ENCODE results near the gene GLT1D1.
A peak's percentile ranks its signal among the peaks of the same experiment; 100 is the strongest.
"Not testable (repeated sequence)": the region's sequence is repeated elsewhere in the genome, so short reads cannot be mapped to it uniquely, and the experiment has no call there.

GLT1D1 gene

GRCh38 chr12:128852885-128853599 lies at the start of gene GLT1D1:
Gene GLT1D1, plus strand, starts transcription at chr12:128853478. Its CDS starts 104 bp downstream, at chr12:128853582.
- DNase-seq (ENCODE audit: low spot score in 2 of 2) = no peak
- Mint-ChIP-seq H3K4me3 (peak within 1 kb of the TSS; percentile 36), H3K36me3 (no peaks in the 10 kb centered on the region), H3K27ac (no peak within 1 kb of the TSS), H3K9me3 (no peaks in the 10 kb centered on the region), H3K4me1 (no peaks in the 10 kb centered on the region)
- ATAC-seq = no peak

GRCh38 chr12:128803788-128804187 lies 49.5 kb upstream of the GLT1D1 start:
- Mint-ChIP-seq H3K36me3 (peaks cover 100% of the 10 kb centered on the region), H3K4me3 (no peak overlapping the region), H3K4me1 (peaks cover 41% of the 10 kb centered on the region), H3K9me3 (no peaks in the 10 kb centered on the region), H3K27ac (no peak overlapping the region)
- DNase-seq (ENCODE audit: low spot score in 2 of 2) (no peak), ATAC-seq (no peak)

GRCh38 chr12:128804762-128805161 lies 48.5 kb upstream of the GLT1D1 start:
- Mint-ChIP-seq H3K4me1 (peaks cover 42% of the 10 kb centered on the region), H3K4me3 (no peak overlapping the region), H3K27ac (no peak overlapping the region), H3K9me3 (no peaks in the 10 kb centered on the region), H3K36me3 (peaks cover 100% of the 10 kb centered on the region)
- no peak for DNase-seq (ENCODE audit: low spot score in 2 of 2)
- ATAC-seq = no peak

GRCh38 chr12:128805406-128805805 lies 47.9 kb upstream of the GLT1D1 start:
- not testable (repeated sequence) for ATAC-seq; H3K4me3 Mint-ChIP-seq; H3K27ac Mint-ChIP-seq; H3K9me3 Mint-ChIP-seq; DNase-seq (ENCODE audit: low spot score in 2 of 2)
- Mint-ChIP-seq H3K4me1 (peaks cover 45% of the 10 kb centered on the region), H3K36me3 (peaks cover 100% of the 10 kb centered on the region)

GRCh38 chr12:128806573-128806972 lies 46.7 kb upstream of the GLT1D1 start:
- H3K4me3 Mint-ChIP-seq = no peak overlapping the region

GRCh38 chr12:128807161-128807724 lies 46.0 kb upstream of the GLT1D1 start:
- H3K36me3 Mint-ChIP-seq = peaks cover 95% of the 10 kb centered on the region
- no peak for DNase-seq (ENCODE audit: low spot score in 2 of 2)
- H3K27ac Mint-ChIP-seq = peak overlapping the region; percentile 26
- no peak overlapping the region for H3K4me3 Mint-ChIP-seq
- no peak for ATAC-seq
- H3K9me3 Mint-ChIP-seq = no peaks in the 10 kb centered on the region
- peaks cover 51% of the 10 kb centered on the region for H3K4me1 Mint-ChIP-seq

More at GRCh38 chr12:128806573-128806972, 46.7 kb upstream of the GLT1D1 start:
- Mint-ChIP-seq H3K27ac (no peak overlapping the region), H3K9me3 (no peaks in the 10 kb centered on the region), H3K36me3 (peaks cover 95% of the 10 kb centered on the region), H3K4me1 (peaks cover 51% of the 10 kb centered on the region)
- ATAC-seq = no peak
- DNase-seq (ENCODE audit: low spot score in 2 of 2) = no peak

- DNase-seq (ENCODE audit: low spot score in 2 of 2) (no peak), ATAC-seq (no peak)
- H3K4me3 Mint-ChIP-seq = no peak overlapping the region
- peaks cover 95% of the 10 kb centered on the region for H3K36me3 Mint-ChIP-seq
- peak overlapping the region; percentile 40 for H3K27ac Mint-ChIP-seq
- peaks cover 51% of the 10 kb centered on the region for H3K4me1 Mint-ChIP-seq
- no peaks in the 10 kb centered on the region for H3K9me3 Mint-ChIP-seq
These were observed 44.6 kb upstream of the GLT1D1 start for GRCh38 chr12:128808651-128809050.

- peaks cover 60% of the 10 kb centered on the region for H3K4me1 Mint-ChIP-seq
These were observed 42.8 kb upstream of the GLT1D1 start for GRCh38 chr12:128810182-128811127.

GRCh38 chr12:128811806-128812205 lies 41.5 kb upstream of the GLT1D1 start:
- DNase-seq (ENCODE audit: low spot score in 2 of 2) (no peak), ATAC-seq (peak; percentile 34)
- H3K36me3 Mint-ChIP-seq = peaks cover 77% of the 10 kb centered on the region
- H3K4me1 Mint-ChIP-seq = peaks cover 61% of the 10 kb centered on the region
- H3K4me3 Mint-ChIP-seq = peak overlapping the region; percentile 80
- peak overlapping the region; percentile 95 for H3K27ac Mint-ChIP-seq
- no peaks in the 10 kb centered on the region for H3K9me3 Mint-ChIP-seq

More at GRCh38 chr12:128810182-128811127, 42.8 kb upstream of the GLT1D1 start:
- Mint-ChIP-seq H3K9me3 (no peaks in the 10 kb centered on the region), H3K27ac (peak overlapping the region; percentile 95), H3K36me3 (peaks cover 90% of the 10 kb centered on the region), H3K4me3 (peak overlapping the region; percentile 80)
- DNase-seq (ENCODE audit: low spot score in 2 of 2) (peak in 1 of 2 donors; percentile 74), ATAC-seq (peak; percentile 96)

GRCh38 chr12:128813392-128813791 lies 39.9 kb upstream of the GLT1D1 start:
- H3K4me1 Mint-ChIP-seq = peaks cover 76% of the 10 kb centered on the region
- DNase-seq (ENCODE audit: low spot score in 2 of 2) (no peak), ATAC-seq (no peak)
- peaks cover 73% of the 10 kb centered on the region for H3K36me3 Mint-ChIP-seq
- H3K9me3 Mint-ChIP-seq = no peaks in the 10 kb centered on the region
- H3K27ac Mint-ChIP-seq = peak overlapping the region; percentile 75
- H3K4me3 Mint-ChIP-seq = peak overlapping the region; percentile 6

GRCh38 chr12:128813883-128814282 lies 39.4 kb upstream of the GLT1D1 start:
- ATAC-seq = peak; percentile 73
- H3K4me1 Mint-ChIP-seq = peaks cover 77% of the 10 kb centered on the region
- H3K36me3 Mint-ChIP-seq = peaks cover 73% of the 10 kb centered on the region

GRCh38 chr12:128814411-128815261 lies 38.6 kb upstream of the GLT1D1 start:
- H3K9me3 Mint-ChIP-seq = no peaks in the 10 kb centered on the region

More at GRCh38 chr12:128813883-128814282, 39.4 kb upstream of the GLT1D1 start:
- Mint-ChIP-seq H3K27ac (peak overlapping the region; percentile 75), H3K4me3 (peak overlapping the region; percentile 6), H3K9me3 (no peaks in the 10 kb centered on the region)
- DNase-seq (ENCODE audit: low spot score in 2 of 2) = no peak

GRCh38 chr12:128815779-128816642 lies 37.3 kb upstream of the GLT1D1 start:
- no peak for ATAC-seq
- DNase-seq (ENCODE audit: low spot score in 2 of 2) = no peak
- H3K36me3 Mint-ChIP-seq = peaks cover 72% of the 10 kb centered on the region
- H3K9me3 Mint-ChIP-seq = no peaks in the 10 kb centered on the region
- peak overlapping the region; percentile 13 for H3K4me3 Mint-ChIP-seq
- H3K27ac Mint-ChIP-seq = peak overlapping the region; percentile 17
- peaks cover 72% of the 10 kb centered on the region for H3K4me1 Mint-ChIP-seq

More at GRCh38 chr12:128814411-128815261, 38.6 kb upstream of the GLT1D1 start:
- Mint-ChIP-seq H3K4me3 (no peak overlapping the region), H3K4me1 (peaks cover 77% of the 10 kb centered on the region), H3K27ac (peak overlapping the region; percentile 75), H3K36me3 (peaks cover 73% of the 10 kb centered on the region)
- ATAC-seq (no peak), DNase-seq (ENCODE audit: low spot score in 2 of 2) (no peak)

GRCh38 chr12:128816643-128816920 lies 36.7 kb upstream of the GLT1D1 start:
- Mint-ChIP-seq H3K36me3 (peaks cover 75% of the 10 kb centered on the region), H3K4me1 (peaks cover 74% of the 10 kb centered on the region), H3K27ac (no peak overlapping the region), H3K4me3 (peak overlapping the region; percentile 13), H3K9me3 (no peaks in the 10 kb centered on the region)
- ATAC-seq (no peak), DNase-seq (ENCODE audit: low spot score in 2 of 2) (no peak)
